Bronchial epithelial cell (primary cell): ENCODE data around the gene GATAD2A. TPM values are rescaled to one million over a fixed set of nuclear protein-coding genes. Genes with fewer than 3 reads are reported as not detected.

Source experiments
- DNase-seq: peaks from one replicate; pipeline ENCODE4 v3.0.0-alpha.2; 2010; ENCODE audit warnings: low read depth
- FAIRE-seq: peaks from 2 replicates; lab custom pipeline; 2011; peaks lifted over from hg19 to GRCh38; lab: Jason Lieb, UNC
- H3K27me3 ChIP-seq: 2 replicates; pipeline ENCODE4 v1.5.1; 2011; ENCODE audit warnings: low read length; ENCODE audit not compliant: control insufficient read depth, insufficient read depth
- H3K36me3 ChIP-seq: 2 replicates; pipeline ENCODE4 v1.5.1; 2011; ENCODE audit warnings: low read length; ENCODE audit not compliant: control insufficient read depth, insufficient read depth
- H3K4me3 ChIP-seq: 2 replicates; pipeline ENCODE4 v1.5.1; 2011; ENCODE audit warnings: mild to moderate bottlenecking, low read depth, low read length, control low read depth
- CTCF ChIP-seq: IDR thresholded peaks from 2 replicates; pipeline ENCODE4 v1.5.1; 2011; ENCODE audit warnings: mild to moderate bottlenecking, moderate library complexity, low read length, control low read depth, inconsistent platforms; ENCODE audit not compliant: insufficient read depth, severe bottlenecking
- total RNA-seq: library from RNA; depleted of rRNA; stranded (reverse); fragments of >200 nt; gene quantifications from 2 replicates; pipeline ENCODE4 v1.2.1, GENCODE V29; 2014

The GATAD2A gene
- total RNA-seq, 1 donor from 2014 or later = 48.4 TPM

GRCh38 chr19:19425170-19425875, 19.8 kb downstream of the GATAD2A start:
- no peak for TF ChIP-seq CTCF
- Histone ChIP-seq H3K4me3 (no peak overlapping the region), H3K36me3 (peaks cover 7% of the 10 kb centered on the region), H3K27me3 (no peaks in the 10 kb centered on the region)
- FAIRE-seq (no peak), DNase-seq (no peak)

- Histone ChIP-seq H3K27me3 (no peaks in the 10 kb centered on the region), H3K36me3 (peaks cover 6% of the 10 kb centered on the region), H3K4me3 (no peak overlapping the region)
- no peak for DNase-seq
- no peak for TF ChIP-seq CTCF
- no peak for FAIRE-seq
Observed at GRCh38 chr19:19426216-19426615, 20.7 kb downstream of the GATAD2A start.

GRCh38 chr19:19426799-19427198, 21.3 kb downstream of the GATAD2A start:
- TF ChIP-seq CTCF = no peak
- Histone ChIP-seq H3K36me3 (peaks cover 6% of the 10 kb centered on the region), H3K4me3 (no peak overlapping the region), H3K27me3 (no peaks in the 10 kb centered on the region)
- no peak for FAIRE-seq
- no peak for DNase-seq

- DNase-seq (no peak), FAIRE-seq (no peak)
- no peaks in the 10 kb centered on the region for H3K27me3 ChIP-seq
Observed at GRCh38 chr19:19427302-19427701, 21.8 kb downstream of the GATAD2A start.

GRCh38 chr19:19427944-19428343, 22.5 kb downstream of the GATAD2A start:
- TF ChIP-seq CTCF = no peak
- DNase-seq (no peak), FAIRE-seq (no peak)
- Histone ChIP-seq H3K36me3 (peaks cover 4% of the 10 kb centered on the region), H3K4me3 (no peak overlapping the region), H3K27me3 (no peaks in the 10 kb centered on the region)

More at GRCh38 chr19:19427302-19427701, 21.8 kb downstream of the GATAD2A start:
- peaks cover 6% of the 10 kb centered on the region for H3K36me3 ChIP-seq
- no peak for TF ChIP-seq CTCF
- H3K4me3 ChIP-seq = no peak overlapping the region

- Histone ChIP-seq H3K27me3 (no peaks in the 10 kb centered on the region), H3K36me3 (peaks cover 3% of the 10 kb centered on the region), H3K4me3 (no peak overlapping the region)
- DNase-seq (no peak), FAIRE-seq (no peak)
- no peak for TF ChIP-seq CTCF
Observed at GRCh38 chr19:19428746-19429145, 23.3 kb downstream of the GATAD2A start.
